ENCODE results near the gene MCM7.

The MCM7 gene

DNA sequence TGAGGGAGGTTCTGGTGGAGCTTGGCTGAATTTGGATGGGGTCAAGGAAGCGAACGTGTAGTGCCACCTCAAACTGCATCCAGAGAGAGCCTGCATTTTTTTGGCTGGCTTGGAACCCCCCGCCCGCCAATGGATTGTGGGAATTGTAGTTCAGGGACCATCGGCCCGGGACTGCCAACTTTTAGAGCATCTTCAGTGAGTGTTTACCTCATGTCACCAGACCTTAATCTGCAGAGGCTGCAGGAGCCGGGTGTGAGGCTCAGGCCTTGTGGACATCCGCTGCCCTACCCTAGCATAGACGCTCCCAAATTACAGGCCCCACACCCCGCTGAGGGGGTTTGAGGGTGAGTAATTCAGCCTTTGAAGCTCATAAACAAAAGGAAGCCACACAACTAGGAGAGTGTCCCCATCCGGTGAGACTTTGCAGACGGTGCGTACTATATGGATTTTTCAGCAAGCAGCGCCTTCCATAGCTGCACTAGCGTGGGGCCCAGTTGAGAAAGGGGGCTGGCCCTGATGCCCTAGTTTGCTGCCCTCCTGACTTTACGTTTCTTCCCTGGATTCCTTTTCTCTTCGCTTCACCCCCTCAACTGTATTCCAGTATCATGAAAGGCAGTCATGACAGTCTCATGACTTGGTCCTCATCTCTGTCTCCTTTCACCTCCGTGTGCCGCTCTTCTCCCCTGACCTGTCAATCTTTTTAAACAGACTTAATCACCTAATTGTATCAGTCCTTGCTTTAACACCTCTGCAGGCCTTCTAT, 19.0 kb upstream of the MCM7 start:
- Histone ChIP-seq H3K27me3 (ENCODE audit: control insufficient read depth in 1 of 2, insufficient read depth in 2 of 2, low read length in 2 of 2) (no peaks in the 10 kb centered on the region), H3K27ac (ENCODE audit: low read depth, low read length) (peak overlapping the region; percentile 80), H3K9me3 (ENCODE audit: low read length) (no peaks in the 10 kb centered on the region), H3K4me1 (ENCODE audit: insufficient read depth, low read length) (peaks cover 16% of the 10 kb centered on the region), H3K4me3 (ENCODE audit: low read depth in 1 of 2, low read length in 2 of 2) (peak overlapping the region; percentile 75 to 97), H3K36me3 (ENCODE audit: insufficient read depth, low read length) (peaks cover 20% of the 10 kb centered on the region), H3K9ac (ENCODE audit: low read length) (peak overlapping the region; percentile 25)

DNA sequence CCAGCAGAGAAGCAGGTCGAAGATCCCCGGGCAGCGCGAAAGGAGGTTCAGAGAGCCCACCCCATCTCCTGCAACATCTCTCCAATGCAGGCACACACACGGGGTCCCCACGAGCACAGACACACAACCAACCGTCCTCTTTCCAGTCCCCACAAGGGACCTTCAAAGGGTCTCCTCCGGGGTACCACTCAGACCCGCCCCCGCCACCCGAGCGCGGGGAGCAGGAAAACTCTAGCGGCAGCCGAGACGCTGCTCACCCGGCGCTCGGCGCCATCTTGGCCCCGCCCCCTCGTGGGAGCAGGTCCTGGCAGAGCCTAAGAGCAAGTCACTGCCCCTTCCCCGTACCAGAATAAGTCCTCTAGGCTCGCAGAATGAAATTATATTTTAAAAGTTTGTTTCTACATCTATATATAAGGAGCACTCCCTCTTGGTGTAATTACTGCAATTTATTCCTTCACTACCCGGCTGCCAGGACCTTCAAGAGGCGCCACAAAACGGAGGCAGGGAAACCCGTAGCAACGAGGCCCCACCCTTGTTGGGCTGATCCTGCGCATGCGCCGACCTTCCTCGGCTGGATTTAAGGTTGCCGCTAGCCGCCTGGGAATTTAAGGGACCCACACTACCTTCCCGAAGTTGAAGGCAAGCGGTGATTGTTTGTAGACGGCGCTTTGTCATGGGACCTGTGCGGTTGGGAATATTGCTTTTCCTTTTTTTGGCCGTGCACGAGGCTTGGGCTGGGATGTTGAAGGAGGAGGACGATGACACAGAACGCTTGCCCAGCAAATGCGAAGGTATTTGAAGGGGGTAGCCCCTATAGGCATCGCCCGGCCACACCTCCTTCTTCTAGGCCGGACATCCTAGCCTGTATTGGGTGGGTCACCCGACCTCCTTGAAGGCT, 18.1 kb upstream of the MCM7 start, which contains the start of the genes CNPY4 and TAF6:
Gene CNPY4, plus strand, starts transcription at position 563 of the 898 bp plus-strand sequence. Its CDS starts 111 bp downstream, at position 674.
Gene TAF6, minus strand, starts transcription at position 287 of the 898 bp plus-strand sequence. CDS start 5,149 bp downstream, outside the sequence.
- H3K27ac ChIP-seq (ENCODE audit: low read depth, low read length) = peak within 1 kb of the TSS; percentile 80
- no peaks in the 10 kb centered on the region for H3K9me3 ChIP-seq (ENCODE audit: low read length)
- peak within 1 kb of the TSS; percentile 59 for H3K9ac ChIP-seq (ENCODE audit: low read length)
- no peaks in the 10 kb centered on the region for H3K27me3 ChIP-seq (ENCODE audit: control insufficient read depth in 1 of 2, insufficient read depth in 2 of 2, low read length in 2 of 2)
- peaks cover 16% of the 10 kb centered on the region for H3K4me1 ChIP-seq (ENCODE audit: insufficient read depth, low read length)
- H3K36me3 ChIP-seq (ENCODE audit: insufficient read depth, low read length) = peaks cover 17% of the 10 kb centered on the region
- H3K4me3 ChIP-seq (ENCODE audit: low read depth in 1 of 2, low read length in 2 of 2) = peak within 1 kb of the TSS; percentile 75 to 97

DNA sequence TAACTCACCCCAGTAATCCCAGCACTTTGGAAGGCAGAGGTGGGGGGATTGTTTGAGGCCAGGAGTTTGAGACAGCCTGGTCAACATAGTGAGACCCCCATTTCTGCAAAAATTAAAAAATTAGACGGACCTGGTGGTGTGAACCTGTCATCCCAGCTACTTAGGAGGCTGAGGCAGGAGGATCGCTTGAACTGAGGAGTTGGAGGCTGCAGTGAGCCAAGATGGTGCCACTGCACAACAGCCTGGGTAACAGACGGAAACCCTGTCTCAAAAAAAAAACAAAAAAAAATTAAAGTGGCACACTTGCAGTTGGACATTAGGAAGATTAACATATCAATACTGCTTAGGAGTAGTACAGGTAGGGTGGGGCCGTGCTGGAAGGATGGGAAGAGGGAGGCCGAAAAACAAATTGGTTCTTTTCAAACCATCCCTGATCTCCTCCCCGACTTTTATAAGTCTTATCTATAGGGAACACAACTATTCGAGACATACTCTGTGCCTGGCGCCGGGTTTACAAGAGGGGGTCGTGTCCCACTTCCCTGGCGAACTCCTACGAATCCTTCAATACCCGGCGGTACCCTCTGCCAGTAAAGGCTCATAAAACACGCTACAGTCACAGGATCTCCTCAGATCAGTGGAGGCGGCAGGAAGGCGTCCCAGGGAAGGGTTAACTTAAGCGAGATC, 17.3 kb upstream of the MCM7 start:
- no peaks in the 10 kb centered on the region for H3K27me3 ChIP-seq (ENCODE audit: control insufficient read depth in 1 of 2, insufficient read depth in 2 of 2, low read length in 2 of 2)
- H3K4me1 ChIP-seq (ENCODE audit: insufficient read depth, low read length) = peaks cover 16% of the 10 kb centered on the region
- H3K9me3 ChIP-seq (ENCODE audit: low read length) = no peaks in the 10 kb centered on the region
- peak overlapping the region; percentile 80 for H3K27ac ChIP-seq (ENCODE audit: low read depth, low read length)
- peak overlapping the region; percentile 59 for H3K9ac ChIP-seq (ENCODE audit: low read length)
- H3K4me3 ChIP-seq (ENCODE audit: low read depth in 1 of 2, low read length in 2 of 2) = peak overlapping the region; percentile 75 to 97
- H3K36me3 ChIP-seq (ENCODE audit: insufficient read depth, low read length) = peaks cover 19% of the 10 kb centered on the region

DNA sequence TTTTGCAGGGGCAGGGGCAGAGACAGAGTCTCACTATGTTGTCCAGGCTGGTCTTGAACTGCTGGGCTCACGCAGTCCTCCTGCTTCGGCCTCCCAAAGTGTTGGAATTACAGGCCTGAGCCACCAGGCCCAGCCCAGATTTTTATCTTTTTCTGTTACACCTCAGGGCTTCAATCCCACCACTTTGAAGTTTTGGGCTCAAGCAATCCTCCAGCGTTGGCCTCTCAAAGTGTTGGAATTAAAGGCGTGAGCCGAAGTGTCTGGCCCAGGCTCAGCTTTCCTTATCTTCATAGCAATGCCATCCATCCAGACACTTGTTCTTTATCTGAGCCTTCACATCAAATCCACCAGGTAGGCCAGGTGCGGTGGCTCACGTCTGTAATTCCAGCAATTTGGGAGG, 13.8 kb upstream of the MCM7 start:
- Histone ChIP-seq H3K4me1 (ENCODE audit: insufficient read depth, low read length) (peaks cover 9% of the 10 kb centered on the region), H3K4me3 (ENCODE audit: low read depth in 1 of 2, low read length in 2 of 2) (no peak overlapping the region), H3K27me3 (ENCODE audit: control insufficient read depth in 1 of 2, insufficient read depth in 2 of 2, low read length in 2 of 2) (no peaks in the 10 kb centered on the region), H3K36me3 (ENCODE audit: insufficient read depth, low read length) (peaks cover 32% of the 10 kb centered on the region), H3K27ac (ENCODE audit: low read depth, low read length) (no peak overlapping the region), H3K9me3 (ENCODE audit: low read length) (no peaks in the 10 kb centered on the region), H3K9ac (ENCODE audit: low read length) (no peak overlapping the region)

DNA sequence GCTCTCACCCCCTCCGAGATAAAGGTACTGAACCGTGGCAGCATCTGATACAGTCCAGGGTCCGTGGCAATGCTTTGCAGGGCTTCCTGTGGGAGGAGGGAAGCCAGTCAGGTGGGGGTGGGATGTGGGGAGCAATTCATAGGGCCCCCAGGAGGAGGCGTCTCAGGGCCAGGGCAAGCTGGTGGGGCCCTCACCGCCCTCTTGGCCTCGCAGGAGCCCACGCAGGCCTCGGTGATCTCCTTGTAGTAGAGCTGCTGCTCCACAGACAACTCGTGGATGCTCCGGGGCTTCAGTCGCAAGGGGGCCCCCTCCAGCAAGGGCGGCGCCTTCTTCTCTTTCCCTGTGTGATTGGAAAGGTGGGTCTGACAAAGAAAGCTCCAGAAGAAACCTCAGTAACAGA, 10.7 kb upstream of the MCM7 start:
- Histone ChIP-seq H3K27ac (ENCODE audit: low read depth, low read length) (no peak overlapping the region), H3K36me3 (ENCODE audit: insufficient read depth, low read length) (peaks cover 53% of the 10 kb centered on the region), H3K27me3 (ENCODE audit: control insufficient read depth in 1 of 2, insufficient read depth in 2 of 2, low read length in 2 of 2) (no peaks in the 10 kb centered on the region), H3K4me3 (ENCODE audit: low read depth in 1 of 2, low read length in 2 of 2) (no peak overlapping the region), H3K4me1 (ENCODE audit: insufficient read depth, low read length) (no peaks in the 10 kb centered on the region), H3K9me3 (ENCODE audit: low read length) (no peaks in the 10 kb centered on the region), H3K9ac (ENCODE audit: low read length) (no peak overlapping the region)

DNA sequence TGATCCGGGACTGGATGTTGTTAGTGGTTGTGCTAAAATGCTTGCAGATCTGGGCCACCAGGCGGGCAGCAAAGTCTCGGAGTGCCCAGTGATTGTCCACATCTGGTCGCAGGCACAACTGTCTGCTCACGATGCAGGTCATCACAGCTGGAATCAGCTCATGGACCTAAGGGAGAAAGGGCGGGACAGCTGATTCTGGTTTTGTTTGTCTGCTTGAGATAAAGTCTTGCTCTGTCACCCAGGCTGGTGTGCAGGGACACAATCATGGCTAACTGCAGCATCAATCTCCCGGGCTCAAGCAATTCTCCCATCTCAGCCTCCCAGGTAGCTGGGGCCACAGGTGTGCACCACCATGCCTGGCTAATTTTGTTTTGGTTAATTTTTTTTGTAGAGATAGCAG, 10.0 kb upstream of the MCM7 start:
- H3K4me1 ChIP-seq (ENCODE audit: insufficient read depth, low read length) = no peaks in the 10 kb centered on the region
- H3K36me3 ChIP-seq (ENCODE audit: insufficient read depth, low read length) = peaks cover 58% of the 10 kb centered on the region
- H3K27ac ChIP-seq (ENCODE audit: low read depth, low read length) = no peak overlapping the region
- H3K27me3 ChIP-seq (ENCODE audit: control insufficient read depth in 1 of 2, insufficient read depth in 2 of 2, low read length in 2 of 2) = no peaks in the 10 kb centered on the region
- no peak overlapping the region for H3K9ac ChIP-seq (ENCODE audit: low read length)
- no peaks in the 10 kb centered on the region for H3K9me3 ChIP-seq (ENCODE audit: low read length)
- H3K4me3 ChIP-seq (ENCODE audit: low read depth in 1 of 2, low read length in 2 of 2) = no peak overlapping the region

DNA sequence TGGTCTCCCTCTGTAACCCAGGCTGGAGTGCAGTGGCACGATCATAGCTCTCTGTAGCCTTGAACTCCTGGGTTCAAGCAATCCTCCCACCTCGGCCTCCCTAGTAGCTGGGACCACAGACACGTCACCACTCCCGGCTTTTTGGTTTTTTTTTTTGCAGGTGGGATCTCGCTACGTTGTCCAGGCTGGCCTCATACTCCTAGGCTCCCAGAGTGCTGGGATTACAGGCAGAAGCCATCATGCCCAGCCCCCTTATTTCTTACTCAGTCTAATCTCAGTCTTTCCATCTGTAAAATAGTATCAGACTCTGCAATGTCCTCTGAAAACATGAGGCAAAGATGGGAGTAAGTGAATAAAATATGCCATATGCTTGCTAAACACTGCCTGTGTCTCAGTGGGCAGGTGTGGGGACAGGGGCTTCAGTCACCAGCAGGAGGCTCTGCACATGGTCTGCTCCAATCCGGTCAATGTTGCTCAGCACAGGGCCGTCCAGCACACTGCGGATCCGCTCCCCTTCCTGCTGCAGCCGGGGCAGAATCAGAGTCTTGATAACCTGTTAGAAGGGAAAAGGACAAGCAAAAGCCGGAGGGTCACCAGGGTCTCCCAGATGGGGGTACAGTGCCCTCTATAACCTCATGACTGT, 8.4 kb upstream of the MCM7 start:
- H3K9ac ChIP-seq (ENCODE audit: low read length) = no peak overlapping the region
- H3K27me3 ChIP-seq (ENCODE audit: control insufficient read depth in 1 of 2, insufficient read depth in 2 of 2, low read length in 2 of 2) = no peaks in the 10 kb centered on the region
- H3K9me3 ChIP-seq (ENCODE audit: low read length) = no peaks in the 10 kb centered on the region
- no peak overlapping the region for H3K4me3 ChIP-seq (ENCODE audit: low read depth in 1 of 2, low read length in 2 of 2)
- H3K36me3 ChIP-seq (ENCODE audit: insufficient read depth, low read length) = peaks cover 64% of the 10 kb centered on the region
- H3K27ac ChIP-seq (ENCODE audit: low read depth, low read length) = no peak overlapping the region
- H3K4me1 ChIP-seq (ENCODE audit: insufficient read depth, low read length) = no peaks in the 10 kb centered on the region

DNA sequence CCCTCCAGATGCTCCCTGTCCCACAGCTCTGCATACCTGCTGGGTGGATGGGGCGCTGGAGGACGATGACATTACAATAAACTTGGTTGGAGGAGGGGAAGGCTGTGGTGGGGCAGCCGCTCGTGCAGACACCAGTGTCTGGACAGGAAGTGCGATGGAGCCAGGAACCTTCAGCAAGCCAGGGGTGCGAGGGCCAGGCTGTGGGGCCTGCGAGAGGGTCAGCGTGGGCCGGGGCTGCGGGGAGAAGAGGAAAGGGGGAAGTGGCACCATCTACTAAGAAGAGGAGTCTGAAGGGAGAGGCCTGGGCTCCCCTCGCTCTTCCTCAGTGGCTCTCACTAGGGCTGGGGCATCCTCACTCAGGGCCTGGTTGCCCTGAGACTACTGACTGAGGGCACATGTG, 6.7 kb upstream of the MCM7 start:
- no peak overlapping the region for H3K4me3 ChIP-seq (ENCODE audit: low read depth in 1 of 2, low read length in 2 of 2)
- H3K9me3 ChIP-seq (ENCODE audit: low read length) = no peaks in the 10 kb centered on the region
- H3K36me3 ChIP-seq (ENCODE audit: insufficient read depth, low read length) = peaks cover 64% of the 10 kb centered on the region
- H3K27me3 ChIP-seq (ENCODE audit: control insufficient read depth in 1 of 2, insufficient read depth in 2 of 2, low read length in 2 of 2) = no peaks in the 10 kb centered on the region
- H3K27ac ChIP-seq (ENCODE audit: low read depth, low read length) = no peak overlapping the region
- no peaks in the 10 kb centered on the region for H3K4me1 ChIP-seq (ENCODE audit: insufficient read depth, low read length)
- no peak overlapping the region for H3K9ac ChIP-seq (ENCODE audit: low read length)

DNA sequence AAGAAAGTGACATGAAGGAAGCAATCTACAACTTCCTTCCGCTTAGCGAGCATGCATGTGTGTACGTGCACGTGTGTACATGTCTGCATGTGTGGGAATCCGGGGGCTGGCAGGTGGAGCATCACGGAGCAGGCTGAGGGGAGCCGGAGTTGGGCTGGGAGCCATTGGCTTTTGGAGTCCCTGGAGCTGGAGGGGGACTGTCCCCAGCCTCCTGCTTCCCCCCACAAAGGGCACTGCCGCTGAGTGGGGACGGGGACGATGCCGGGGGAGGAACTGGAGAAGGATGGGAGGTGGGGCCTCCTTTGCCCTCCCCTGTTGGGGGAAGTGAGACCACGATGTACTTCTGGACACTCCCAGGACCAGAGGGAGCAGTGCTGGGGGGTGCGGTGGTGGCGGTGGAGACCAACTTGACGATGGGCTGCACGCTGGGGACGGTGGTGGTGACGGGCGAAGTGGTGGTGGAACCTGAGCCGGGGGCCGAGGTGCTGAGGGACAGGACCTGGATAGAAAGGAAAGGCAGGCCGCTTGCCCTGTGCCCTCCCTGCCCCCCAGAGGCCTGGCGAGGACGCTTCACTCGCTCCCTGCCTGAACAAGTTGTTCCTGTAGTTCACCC, 6.0 kb upstream of the MCM7 start:
- Histone ChIP-seq H3K4me3 (ENCODE audit: low read depth in 1 of 2, low read length in 2 of 2) (no peak overlapping the region), H3K4me1 (ENCODE audit: insufficient read depth, low read length) (peaks cover 6% of the 10 kb centered on the region), H3K27ac (ENCODE audit: low read depth, low read length) (no peak overlapping the region), H3K36me3 (ENCODE audit: insufficient read depth, low read length) (peaks cover 63% of the 10 kb centered on the region), H3K9me3 (ENCODE audit: low read length) (no peaks in the 10 kb centered on the region), H3K27me3 (ENCODE audit: control insufficient read depth in 1 of 2, insufficient read depth in 2 of 2, low read length in 2 of 2) (no peaks in the 10 kb centered on the region), H3K9ac (ENCODE audit: low read length) (no peak overlapping the region)

DNA sequence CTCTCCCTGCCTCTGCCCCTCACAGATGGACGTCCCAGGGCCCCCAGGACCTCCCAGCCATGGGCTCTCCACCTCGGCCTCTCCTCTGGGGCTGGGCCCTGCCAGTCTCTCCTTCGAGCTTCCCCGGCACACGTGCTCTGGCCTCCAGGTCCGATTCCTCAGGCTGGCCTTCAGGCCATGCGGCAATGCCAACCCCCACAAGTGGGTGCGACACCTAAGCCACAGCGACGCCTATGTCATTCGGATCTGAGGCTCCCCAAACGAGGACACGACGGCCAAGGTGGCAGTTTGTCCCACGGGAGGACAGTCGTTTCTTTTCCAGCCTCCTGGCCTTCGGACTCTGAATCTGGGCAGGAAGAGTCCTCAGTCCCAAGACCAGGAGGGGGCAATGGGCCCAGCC, 5.4 kb upstream of the MCM7 start:
- Histone ChIP-seq H3K9ac (ENCODE audit: low read length) (no peak overlapping the region), H3K36me3 (ENCODE audit: insufficient read depth, low read length) (peaks cover 61% of the 10 kb centered on the region), H3K4me3 (ENCODE audit: low read depth in 1 of 2, low read length in 2 of 2) (no peak overlapping the region), H3K9me3 (ENCODE audit: low read length) (no peaks in the 10 kb centered on the region), H3K27me3 (ENCODE audit: control insufficient read depth in 1 of 2, insufficient read depth in 2 of 2, low read length in 2 of 2) (no peaks in the 10 kb centered on the region), H3K4me1 (ENCODE audit: insufficient read depth, low read length) (peaks cover 7% of the 10 kb centered on the region), H3K27ac (ENCODE audit: low read depth, low read length) (no peak overlapping the region)

Data from muscle layer of colon (tissue), 2 donors.